NCI-H2227 (cell line): ENCODE measurements around the gene RNFT2.
"Not testable (repeated sequence)": the region's sequence is repeated elsewhere in the genome, so short reads cannot be mapped to it uniquely, and the experiment has no call there.

Source experiments
- DNase-seq: peaks from one replicate; lab custom pipeline; 2025; ENCODE audit not compliant: unreplicated experiment; lab: John Stamatoyannopoulos, UW

The RNFT2 gene

DNA sequence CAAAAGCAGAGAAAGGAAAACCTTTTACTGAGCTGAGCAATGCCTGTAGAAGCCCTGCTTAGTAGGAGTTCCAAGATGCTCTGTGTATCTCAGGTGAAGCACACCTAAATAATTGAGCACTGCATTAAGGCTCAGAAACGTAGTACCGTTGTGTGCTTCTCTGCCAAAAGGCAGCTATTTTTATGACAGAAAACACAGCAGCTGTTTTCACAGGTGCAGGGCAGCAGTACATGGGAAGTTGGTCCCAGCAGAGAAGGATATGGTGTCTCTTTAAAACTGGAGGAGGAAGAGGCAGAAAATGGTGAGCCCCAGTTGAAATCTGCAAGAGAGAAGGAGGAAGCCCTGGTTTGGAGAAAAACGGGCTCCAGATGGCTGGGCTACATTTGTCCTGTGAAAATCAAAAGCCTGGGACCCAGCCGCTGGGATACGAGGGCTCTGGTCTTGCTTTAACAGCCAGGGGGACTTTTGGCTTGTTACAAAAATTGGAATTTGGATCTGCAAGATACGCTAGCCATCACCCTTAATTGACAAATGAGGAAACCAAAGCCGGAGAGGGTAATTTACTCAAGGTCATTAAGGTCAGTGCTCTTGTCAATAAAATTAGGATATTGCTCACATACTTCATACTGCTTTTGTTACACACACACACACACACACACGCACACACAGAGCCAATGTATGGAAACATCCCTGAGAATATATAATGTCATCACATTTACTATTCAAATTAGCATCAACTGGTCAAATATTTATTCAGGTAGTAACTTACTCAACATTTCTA lies 27.6 kb upstream of the RNFT2 start:
- no peak for DNase-seq

DNA sequence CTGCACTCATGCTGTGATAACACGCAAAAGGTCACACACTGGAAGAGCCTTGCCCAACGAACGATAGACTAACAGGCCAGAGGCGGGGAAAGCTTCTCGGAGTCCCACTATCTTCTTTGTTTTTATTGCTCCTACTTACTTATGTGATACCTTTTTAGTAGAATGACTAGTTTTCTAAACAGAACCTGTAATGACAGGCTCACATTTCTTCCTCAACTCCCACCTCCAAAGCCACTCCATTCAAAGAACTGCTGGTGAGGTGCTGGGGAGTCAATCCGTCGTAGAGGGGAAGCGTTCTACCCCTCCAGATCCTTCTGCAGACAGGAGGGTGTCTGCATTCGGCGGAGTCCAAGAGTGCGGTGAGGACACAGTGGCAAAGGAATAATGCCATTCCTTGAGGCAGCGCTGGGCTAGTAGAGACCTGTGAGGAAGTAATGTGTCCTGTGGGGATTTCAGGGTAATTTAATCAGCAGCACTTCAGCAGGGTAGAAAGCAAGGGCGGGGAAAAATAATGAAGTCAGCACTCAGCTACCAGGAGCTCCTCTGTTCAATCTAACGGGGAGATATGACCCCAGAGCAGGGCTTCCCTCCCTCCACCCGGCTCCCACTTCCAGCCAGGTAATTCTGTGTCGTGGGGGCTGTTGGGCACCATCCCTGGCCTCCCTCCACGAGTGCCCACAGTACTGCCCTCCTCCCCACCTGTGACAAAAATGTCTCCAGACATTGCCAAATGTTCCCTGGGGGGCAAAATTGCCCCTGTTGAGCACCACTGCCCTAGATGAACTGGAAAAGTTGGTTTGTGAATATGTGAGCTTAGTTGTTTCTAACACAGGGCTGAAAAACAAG lies 25.4 kb upstream of the RNFT2 start:
- peak; percentile 9 for DNase-seq

GRCh38 chr12:116713527-116713926 lies 24.6 kb upstream of the RNFT2 start:
- DNase-seq = no peak

- no peak for DNase-seq
Observed at GRCh38 chr12:116714175-116714574, 23.9 kb upstream of the RNFT2 start.

- no peak for DNase-seq
Observed at GRCh38 chr12:116717466-116718437, 20.4 kb upstream of the RNFT2 start.

DNA sequence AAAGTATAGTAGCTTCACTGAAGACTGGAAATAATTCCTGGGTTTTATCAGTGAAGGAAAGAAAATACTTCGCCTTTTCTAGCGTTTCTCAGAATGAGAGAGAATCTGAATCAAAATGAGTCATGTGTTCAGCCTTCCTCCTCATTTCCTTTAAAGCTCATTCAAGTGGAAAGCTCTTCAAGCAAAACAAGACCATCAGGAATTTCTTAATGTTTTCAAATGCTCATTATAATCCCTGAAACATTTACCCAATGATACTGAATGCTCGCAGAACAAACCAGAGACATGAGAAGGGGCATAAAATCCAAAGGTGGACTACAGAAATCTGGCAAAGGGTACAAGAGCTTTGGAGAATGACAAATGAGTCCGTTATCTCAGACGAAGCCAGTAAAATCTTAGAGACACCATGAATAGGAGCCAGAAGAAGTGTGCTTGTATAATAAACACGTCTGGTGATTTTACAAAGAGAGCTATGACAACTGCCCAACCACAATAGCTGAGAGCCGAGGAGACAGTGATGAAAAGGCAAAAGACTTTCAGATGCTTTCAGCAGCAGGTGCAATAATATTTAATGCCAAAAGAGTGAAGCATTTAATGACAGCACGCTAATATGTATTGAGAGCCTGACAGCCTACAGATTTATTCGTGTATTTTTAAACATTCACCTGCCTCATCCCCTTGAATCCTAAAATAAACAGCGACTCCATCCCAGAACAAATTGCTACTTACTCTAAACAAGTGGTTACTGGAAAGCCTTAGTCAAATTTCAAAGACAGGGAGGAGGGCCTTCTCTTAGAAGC lies 19.3 kb upstream of the RNFT2 start:
- DNase-seq = peak; percentile 82

- no peak for DNase-seq
Observed at GRCh38 chr12:116719731-116720528, 18.2 kb upstream of the RNFT2 start.

DNA sequence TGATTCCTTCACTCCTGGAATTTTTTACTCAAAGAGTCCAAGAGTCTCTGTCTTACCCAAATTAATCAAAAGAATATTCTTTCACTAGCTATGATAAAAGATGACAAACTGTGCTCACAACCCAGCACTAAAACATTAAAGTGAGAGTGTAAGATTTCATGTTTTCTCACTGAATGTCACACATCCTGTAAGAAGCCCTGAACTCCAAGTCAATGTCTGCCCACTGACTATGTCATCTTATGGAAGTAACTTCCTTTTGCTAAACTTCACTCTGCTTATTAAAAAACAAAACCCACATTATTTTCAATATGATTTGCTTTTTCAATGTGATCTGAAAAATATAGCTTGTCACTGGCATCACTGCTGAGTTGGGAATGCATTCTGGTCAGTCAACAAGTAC lies 15.9 kb upstream of the RNFT2 start:
- DNase-seq = no peak

DNA sequence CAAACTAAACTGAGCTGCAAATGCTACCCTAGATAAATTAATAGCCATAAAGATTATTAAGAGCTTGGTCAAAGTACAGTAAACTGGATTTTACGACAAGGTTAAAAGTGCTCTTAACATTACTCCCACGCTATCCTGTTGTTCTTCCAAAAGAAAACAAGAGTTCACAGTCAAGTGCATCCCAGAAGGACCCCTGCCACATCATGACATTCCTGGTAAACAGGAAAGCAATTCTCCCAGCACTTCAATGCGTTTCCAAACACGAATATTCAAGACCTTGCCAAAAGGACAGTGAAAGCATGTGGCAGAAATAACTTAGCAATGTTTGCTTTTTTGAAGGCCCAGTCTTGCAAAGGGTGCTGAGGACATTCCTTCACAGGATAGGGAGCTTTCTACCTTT lies 11.4 kb upstream of the RNFT2 start:
- no peak for DNase-seq

GRCh38 chr12:116727261-116727660 lies 10.9 kb upstream of the RNFT2 start:
- no peak for DNase-seq

DNA sequence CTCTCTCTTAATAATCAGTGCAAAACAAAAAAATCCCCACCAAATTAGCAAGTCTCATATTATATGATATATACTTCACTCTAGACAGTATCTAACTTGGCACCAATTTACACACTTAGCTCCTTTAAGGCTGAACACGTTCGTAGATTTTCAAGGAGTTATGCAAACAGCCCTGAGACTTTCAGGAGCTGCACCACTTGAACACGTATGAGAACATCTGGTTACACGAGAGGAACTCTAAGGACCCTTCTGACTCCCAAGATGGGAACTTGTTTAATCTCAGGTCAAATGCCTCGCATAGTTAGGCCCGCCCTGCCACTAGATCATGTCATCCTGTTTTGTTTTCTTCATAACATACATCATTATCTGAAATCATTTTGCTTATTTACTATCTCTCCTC lies 10.2 kb upstream of the RNFT2 start:
- DNase-seq = no peak

DNA sequence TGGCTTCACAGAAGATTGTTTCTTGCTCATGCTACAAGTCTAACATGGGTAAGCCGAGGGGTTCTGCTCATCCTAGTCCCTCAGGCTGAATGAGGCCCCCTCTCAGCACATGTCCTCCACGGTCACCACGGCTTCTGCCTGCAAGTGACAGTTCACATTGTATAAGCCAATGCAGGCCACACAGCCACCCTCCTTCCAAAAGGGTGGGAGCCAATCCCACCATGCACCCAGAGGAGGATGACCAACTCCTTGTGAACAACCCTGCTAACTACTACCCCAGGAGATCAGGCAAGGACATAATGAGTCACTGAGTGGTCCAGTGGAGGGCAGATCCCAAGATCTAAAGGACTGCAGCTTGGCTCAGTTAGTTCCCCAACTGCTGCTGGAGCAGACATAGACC lies 6.3 kb upstream of the RNFT2 start:
- DNase-seq = no peak

DNA sequence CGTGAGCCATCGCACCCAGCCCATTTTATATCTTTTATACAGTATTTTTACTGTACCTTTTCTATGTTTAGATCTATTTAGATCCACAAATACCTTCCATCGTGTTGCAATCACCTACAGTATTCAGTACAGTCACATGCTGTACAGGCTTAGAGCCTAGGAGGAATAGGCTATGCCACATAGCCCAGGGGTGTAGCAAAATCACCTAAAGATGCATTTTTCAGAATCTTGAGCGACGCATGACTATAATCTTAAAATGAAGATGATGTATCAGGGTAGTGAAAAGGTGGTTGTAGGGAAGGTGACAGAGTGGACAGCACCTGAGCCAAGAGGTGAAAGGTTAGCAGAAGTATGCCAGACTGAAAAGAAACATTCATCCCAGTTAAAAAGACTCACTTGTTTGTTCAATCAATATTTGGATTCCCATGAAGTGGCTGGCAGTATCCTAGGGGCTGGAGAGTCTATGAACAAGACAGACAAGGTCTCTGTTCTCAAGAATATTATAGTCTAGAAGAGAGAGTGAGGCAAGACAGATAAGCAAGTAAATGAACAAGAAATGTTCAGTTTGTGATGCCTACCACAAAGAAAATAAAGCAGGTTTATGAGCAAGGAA lies 3.9 kb upstream of the RNFT2 start:
- DNase-seq = no peak

DNA sequence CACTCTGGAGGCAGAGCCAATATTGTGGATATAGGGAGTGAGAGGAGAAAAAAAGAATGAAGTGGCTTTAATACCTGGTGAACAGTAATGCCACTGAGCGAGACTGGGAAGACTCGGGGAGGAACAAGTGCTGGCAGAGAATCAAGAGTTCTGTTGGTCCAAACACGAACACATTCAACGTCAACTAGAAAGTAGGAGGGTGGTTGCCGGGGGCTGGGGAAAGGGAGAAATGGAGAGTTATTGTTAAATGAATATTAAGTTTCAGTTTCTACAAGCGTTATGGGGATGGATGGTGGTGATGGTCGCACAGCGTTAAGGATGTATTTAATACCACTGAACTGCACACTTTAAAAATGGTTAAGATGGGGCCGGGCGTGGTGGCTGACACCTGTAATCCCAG lies 3.0 kb upstream of the RNFT2 start:
- no peak for DNase-seq

- no peak for DNase-seq
Observed at GRCh38 chr12:116735951-116736599, 2.0 kb upstream of the RNFT2 start.

DNA sequence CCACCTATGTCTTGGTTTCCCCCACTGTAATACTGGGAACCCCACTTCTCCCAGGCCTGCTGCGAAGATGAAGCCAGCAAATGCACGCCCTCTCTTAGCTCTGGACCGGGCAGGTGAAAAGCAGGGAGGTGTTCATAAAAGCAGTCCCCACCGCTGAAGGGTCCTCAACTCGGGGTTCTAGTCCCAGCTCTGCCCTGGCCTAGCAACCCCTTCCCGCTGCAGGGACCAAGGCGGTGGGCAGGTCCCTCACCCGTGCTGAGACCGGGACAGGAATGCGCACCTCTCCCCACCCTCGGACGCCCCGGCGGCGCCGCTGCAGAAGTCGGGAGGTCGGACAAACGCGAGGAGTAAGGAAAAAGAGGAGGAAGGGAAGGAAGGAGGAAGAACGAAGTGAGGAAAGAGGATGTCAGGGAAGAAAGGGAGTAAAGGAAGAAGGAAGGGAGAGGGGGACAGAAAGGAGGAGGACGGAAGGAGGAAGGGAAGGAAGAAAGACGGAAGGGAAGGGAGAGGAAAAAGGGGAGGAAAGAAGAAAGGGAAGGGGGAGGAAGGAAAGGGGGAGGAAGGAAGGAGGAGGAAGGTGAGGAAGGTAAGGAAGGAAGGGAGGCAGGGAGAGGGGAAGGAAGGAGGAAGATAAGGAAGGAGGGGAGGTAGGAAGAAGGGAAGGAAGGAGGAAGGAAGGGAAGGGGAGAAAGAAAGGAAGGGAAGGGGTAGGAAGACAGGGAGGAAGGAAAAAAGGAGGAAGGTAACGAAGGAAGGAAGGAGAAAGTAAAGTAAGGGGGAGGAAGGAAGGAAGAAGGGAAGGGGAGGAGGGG lies 947 bp upstream of the RNFT2 start:
- no peak for DNase-seq

DNA sequence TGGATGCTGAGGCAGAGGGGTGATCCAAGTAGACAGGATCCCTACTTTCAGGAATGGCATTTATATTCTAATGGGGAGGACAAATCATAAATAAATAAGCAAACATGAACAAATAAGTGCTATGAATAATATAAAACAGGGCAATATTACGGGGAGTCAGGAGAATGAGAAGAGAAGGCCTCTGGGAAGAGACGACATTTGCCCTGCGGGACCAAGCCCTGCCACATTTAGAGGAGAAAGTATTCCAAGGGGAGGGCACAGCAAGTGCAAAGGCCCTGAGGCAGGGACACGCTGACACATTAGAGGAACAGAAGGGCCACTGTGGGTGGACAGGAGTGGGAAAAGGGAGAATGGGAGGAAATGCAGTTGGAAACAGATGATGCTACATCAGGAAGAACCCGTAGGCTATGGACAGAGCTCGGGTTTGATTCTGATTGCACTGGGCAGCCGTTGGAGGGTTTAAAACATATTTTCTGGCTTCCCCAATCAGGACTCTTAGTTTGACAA lies 1.3 kb downstream of the RNFT2 start:
- no peak for DNase-seq

DNA sequence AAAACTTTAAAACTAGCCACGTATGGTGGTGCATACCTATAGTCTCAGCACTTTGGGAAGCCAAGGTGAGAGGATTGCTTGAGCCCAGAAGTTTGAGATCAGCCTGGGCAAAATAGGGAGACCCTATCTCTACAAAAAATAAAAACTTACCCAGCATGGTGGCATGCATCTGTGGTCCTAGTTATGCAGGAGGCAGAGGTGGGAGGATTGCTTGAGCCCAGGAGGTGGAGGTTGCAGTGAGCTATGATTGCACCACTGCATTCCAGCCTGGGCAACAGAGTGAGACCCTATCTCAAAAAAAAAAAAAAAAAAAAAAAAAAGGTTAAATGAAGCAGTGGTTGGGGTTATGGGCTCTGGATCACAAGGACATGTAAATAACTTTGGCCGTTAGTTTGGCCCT lies 4.7 kb downstream of the RNFT2 start:
- DNase-seq = not testable (repeated sequence)
